Measurements from ENCODE around the gene LRIG2.

GRCh38 chr1:113135460-113135859 lies 62.5 kb downstream of the LRIG2 start:
- TF ChIP-seq CTCF (conservative IDR thresholded peaks at IDR 0.05 in 1 of 2, IDR thresholded peaks at IDR 0.05 in 1 of 2; ENCODE audit: low read depth in 1 of 2, low read length in 2 of 2) (no peak), EZH2 (IDR thresholded peaks at IDR 0.05; ENCODE audit: low read length, missing control alignments) (no peak)
